AG04450 (cell line): Measurements from ENCODE around the gene MBD3L2B. TPM values are rescaled to one million over a fixed set of nuclear protein-coding genes. Genes with fewer than 3 reads are reported as not detected.

ENCODE experiments used
- CTCF ChIA-PET: fragments of 300-600, 350-600 bp; formaldehyde crosslinking; extraction: SDS; loops from one replicate; lab custom pipeline; 2022; ENCODE audit warnings: antibody characterized with exemption, inconsistent platforms; lab: Charles Lee
- POLR2A ChIA-PET: fragments of 350-600 bp; formaldehyde crosslinking; extraction: SDS; loops from one replicate; lab custom pipeline; 2021; ENCODE audit warnings: antibody characterized with exemption, inconsistent platforms; lab: Yijun Ruan, JAX
- DNase-seq: peaks from one replicate; pipeline ENCODE4 v3.0.0-alpha.2; 2011; ENCODE audit warnings: low read depth, low spot score
- H3K27ac ChIP-seq: one replicate; pipeline ENCODE4 v1.5.1; 2012; ENCODE audit warnings: low read depth, low read length, control low read depth
- H3K27me3 ChIP-seq: one replicate; pipeline ENCODE4 v1.6.0; 2012; ENCODE audit warnings: low read length; ENCODE audit not compliant: control insufficient read depth, insufficient read depth
- H3K4me3 ChIP-seq: 2 replicates; pipeline ENCODE4 v1.5.1; 2011; ENCODE audit warnings: mild to moderate bottlenecking, low read depth, low read length, control low read depth
- H3K9me3 ChIP-seq: 2 replicates; pipeline ENCODE4 v1.5.1; 2012; ENCODE audit warnings: low read length; ENCODE audit not compliant: control insufficient read depth, insufficient read depth
- polyA plus RNA-seq: library from polyadenylated mRNA; depleted of rRNA; stranded (reverse); fragments of >200 nt; gene quantifications from 2 replicates; pipeline ENCODE4 v1.2.3, GENCODE V29; 2011
- TF ChIP-seq, protein P1 (sequence below): IDR thresholded peaks from 2 replicates; pipeline ENCODE4 v1.5.1; 2011; ENCODE audit warnings: low read depth, low read length, control low read depth, inconsistent platforms

Gene MBD3L2B
- polyA plus RNA-seq, 1 experiment = not detected

- CTCF ChIA-PET = no interaction called here
- H3K27ac ChIP-seq = no peak overlapping the region
Observed at GRCh38 chr19:7010722-7011593, 10.3 kb downstream of the MBD3L2B start.

GRCh38 chr19:7007859-7008258 lies 13.4 kb downstream of the MBD3L2B start:
- ChIA-PET POLR2A (no interaction called here), CTCF (no interaction called here)
- Histone ChIP-seq H3K9me3 (peaks cover 24% of the 10 kb centered on the region), H3K4me3 (no peak overlapping the region), H3K27me3 (no peaks in the 10 kb centered on the region), H3K27ac (no peak overlapping the region)
- TF ChIP-seq, protein P1, sequence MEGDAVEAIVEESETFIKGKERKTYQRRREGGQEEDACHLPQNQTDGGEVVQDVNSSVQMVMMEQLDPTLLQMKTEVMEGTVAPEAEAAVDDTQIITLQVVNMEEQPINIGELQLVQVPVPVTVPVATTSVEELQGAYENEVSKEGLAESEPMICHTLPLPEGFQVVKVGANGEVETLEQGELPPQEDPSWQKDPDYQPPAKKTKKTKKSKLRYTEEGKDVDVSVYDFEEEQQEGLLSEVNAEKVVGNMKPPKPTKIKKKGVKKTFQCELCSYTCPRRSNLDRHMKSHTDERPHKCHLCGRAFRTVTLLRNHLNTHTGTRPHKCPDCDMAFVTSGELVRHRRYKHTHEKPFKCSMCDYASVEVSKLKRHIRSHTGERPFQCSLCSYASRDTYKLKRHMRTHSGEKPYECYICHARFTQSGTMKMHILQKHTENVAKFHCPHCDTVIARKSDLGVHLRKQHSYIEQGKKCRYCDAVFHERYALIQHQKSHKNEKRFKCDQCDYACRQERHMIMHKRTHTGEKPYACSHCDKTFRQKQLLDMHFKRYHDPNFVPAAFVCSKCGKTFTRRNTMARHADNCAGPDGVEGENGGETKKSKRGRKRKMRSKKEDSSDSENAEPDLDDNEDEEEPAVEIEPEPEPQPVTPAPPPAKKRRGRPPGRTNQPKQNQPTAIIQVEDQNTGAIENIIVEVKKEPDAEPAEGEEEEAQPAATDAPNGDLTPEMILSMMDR = no peak
- no peak for DNase-seq

More at GRCh38 chr19:7010722-7011593, 10.3 kb downstream of the MBD3L2B start:
- H3K27me3 ChIP-seq = no peaks in the 10 kb centered on the region
- TF ChIP-seq, protein P1 = no peak
- DNase-seq = no peak
- POLR2A ChIA-PET = no interaction called here
- H3K9me3 ChIP-seq = peaks cover 16% of the 10 kb centered on the region
- H3K4me3 ChIP-seq = no peak overlapping the region

- TF ChIP-seq, protein P1 = no peak
- no peak for DNase-seq
- CTCF ChIA-PET = no interaction called here
- H3K9me3 ChIP-seq = peaks cover 20% of the 10 kb centered on the region
- no peaks in the 10 kb centered on the region for H3K27me3 ChIP-seq
- POLR2A ChIA-PET = no interaction called here
- H3K27ac ChIP-seq = no peak overlapping the region
- no peak overlapping the region for H3K4me3 ChIP-seq
Observed at GRCh38 chr19:7006135-7006704, 15.0 kb downstream of the MBD3L2B start.

DNA sequence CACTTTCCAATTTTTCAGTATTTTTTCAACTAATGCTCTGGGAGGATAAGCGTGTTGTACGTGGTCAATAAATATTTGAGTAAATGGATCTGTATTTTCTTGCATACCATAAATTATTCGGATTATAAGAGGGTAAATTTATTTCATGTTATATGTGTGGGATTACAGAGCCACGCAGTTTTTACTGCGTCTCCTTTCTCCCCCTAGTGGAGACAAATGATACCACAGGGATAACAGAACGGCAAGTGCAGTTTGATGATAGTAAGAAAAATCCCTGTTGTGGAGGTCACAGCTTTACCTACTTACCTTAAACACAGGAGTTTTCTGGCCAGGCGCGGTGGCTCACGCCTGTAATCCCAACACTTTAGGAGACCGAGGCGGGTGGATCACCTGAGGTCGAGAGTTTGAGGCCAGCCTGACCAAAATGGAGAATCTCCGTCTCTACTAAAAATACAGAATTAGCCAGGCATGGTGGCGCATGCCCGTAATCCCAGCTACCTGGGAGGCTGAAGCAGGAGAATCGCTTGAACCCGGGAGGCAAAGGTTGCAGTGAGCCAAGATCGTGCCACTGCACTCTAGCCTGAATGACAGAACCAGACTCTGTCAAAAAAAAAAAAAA lies 16.8 kb downstream of the MBD3L2B start:
- CTCF ChIA-PET = interaction anchor here (0.6 kb wide), 1 partner anchor 385 kb away, joined by 4 read pairs; no protein-coding TSS in a partner anchor
- no peak for DNase-seq
- Histone ChIP-seq H3K27me3 (no peaks in the 10 kb centered on the region), H3K9me3 (peaks cover 20% of the 10 kb centered on the region), H3K4me3 (no peak overlapping the region), H3K27ac (no peak overlapping the region)
- POLR2A ChIA-PET = no interaction called here
- TF ChIP-seq, protein P1 = peak; percentile 54
